Fibroblast of skin of left quadriceps (primary cell): ENCODE data around the gene CDKL5.

Source experiments
- DNase-seq, 2 experiments: peaks; one replicate each; pipeline ENCODE4 v3.0.0-alpha.2; 2013; ENCODE audit warnings: low read depth in 2 of 2

CDKL5 gene

DNA sequence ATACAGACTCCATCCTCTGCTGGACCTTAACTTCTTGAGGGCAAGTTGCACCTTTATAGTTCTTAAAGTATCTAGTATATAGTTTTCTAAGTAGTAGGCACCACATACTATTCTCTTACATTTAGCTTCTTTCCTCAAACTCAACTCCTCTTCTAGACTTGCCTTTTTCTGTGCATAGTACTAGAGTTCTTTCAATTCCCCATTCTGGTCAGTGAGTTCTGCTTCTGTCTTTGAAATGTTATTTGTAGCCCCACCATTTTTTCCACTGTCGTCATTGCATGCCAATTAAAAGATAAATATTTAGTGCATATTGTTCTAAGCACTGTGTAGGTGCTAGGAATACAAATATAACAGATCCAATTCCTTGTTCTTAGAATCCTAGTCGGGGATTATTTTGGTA is 31.6 kb downstream of the CDKL5 start:
- DNase-seq = no peak

DNA sequence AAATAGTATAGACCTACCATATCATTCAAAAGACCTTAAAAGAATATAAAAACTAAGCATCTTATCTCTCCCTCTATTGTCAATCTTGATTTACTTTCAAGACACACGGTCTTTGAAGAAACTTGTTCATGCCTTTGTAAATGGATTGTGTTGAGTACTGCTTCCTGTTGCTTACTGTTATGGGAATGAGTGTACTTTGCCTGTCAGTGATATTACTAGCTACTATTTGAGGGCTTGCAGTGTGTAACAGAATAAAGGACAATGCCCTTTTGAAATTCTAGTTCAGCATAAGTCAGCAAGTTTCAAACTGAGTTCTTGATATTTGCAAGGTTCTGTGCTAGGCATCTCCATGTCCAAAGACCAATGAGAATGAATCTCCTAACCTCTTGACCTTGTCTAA is 36.0 kb downstream of the CDKL5 start:
- no peak for DNase-seq

DNA sequence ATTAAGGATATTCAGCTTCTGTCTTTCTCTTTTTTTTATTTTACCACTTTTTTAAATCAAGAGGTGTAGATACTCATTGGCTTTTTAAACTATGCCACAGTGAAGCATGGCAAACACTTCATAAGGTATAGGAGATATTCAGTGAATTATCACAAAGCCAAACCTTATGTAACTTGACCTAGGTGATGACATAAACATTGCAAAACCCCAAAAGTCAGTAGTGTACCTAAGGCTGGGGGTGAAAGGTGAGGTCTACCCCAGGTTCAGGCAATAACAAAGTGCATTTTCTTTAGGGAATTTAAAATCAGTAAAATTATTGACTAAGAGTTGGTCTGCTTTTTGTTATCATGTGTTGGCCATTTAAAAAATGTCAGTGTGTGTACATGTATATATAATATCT is 39.1 kb downstream of the CDKL5 start:
- DNase-seq = no peak

DNA sequence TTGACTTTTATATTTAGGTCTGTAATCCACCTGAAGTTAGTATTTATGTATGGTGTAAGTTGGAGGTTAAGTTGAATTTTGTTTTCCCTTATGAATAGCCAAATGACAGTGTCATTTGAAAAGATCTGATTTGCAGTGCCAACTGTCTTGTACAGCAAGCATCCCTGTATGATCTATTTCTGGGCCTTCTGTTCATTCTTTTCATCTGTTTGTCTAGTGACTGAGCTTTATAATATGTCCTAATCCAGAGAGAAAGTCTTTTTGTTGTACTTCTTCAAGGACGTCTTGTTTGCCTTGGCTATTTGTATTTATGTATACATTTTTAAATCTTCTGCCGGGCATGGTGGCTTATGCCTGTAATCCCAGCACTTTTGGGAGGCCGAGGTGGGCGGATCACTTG is 39.6 kb downstream of the CDKL5 start:
- no peak for DNase-seq

DNA sequence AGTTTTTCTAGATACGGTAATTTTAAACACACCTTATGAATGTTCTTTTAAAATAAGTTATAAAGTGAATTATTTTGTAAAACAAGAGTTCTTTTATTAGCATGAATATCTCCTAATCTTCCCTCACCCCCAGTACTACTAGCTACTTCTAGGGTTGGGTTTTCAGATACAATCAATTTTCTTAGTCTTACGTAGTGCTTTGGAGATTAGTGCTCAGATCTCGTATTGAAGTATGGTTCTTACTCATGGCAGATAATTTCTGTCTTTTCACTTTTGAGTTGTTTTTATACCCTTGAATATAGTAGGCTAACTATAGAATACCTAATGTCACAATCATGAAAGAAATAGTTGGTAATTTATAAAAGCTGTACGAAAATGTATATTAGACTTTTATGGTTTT is 43.2 kb downstream of the CDKL5 start:
- no peak for DNase-seq

DNA sequence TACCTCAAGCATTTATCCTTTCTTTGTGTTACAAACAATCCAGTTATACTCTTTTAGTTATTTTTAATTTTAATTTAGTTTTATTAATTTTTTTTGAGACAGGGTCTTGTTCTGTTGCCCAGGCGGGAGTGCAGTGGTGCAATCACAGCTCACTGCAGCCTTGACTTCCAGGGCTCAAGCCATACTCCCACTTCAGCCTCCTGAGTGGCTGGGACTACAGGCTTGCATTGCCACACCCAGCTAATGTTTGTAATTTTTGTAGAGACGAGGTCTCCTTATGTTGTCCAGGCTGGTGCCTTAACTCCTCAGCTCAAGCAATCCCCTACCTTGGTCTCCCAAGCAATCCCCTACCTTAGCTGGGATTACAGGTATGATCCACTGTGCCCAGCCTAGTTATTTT is 45.9 kb downstream of the CDKL5 start:
- DNase-seq = no peak

DNA sequence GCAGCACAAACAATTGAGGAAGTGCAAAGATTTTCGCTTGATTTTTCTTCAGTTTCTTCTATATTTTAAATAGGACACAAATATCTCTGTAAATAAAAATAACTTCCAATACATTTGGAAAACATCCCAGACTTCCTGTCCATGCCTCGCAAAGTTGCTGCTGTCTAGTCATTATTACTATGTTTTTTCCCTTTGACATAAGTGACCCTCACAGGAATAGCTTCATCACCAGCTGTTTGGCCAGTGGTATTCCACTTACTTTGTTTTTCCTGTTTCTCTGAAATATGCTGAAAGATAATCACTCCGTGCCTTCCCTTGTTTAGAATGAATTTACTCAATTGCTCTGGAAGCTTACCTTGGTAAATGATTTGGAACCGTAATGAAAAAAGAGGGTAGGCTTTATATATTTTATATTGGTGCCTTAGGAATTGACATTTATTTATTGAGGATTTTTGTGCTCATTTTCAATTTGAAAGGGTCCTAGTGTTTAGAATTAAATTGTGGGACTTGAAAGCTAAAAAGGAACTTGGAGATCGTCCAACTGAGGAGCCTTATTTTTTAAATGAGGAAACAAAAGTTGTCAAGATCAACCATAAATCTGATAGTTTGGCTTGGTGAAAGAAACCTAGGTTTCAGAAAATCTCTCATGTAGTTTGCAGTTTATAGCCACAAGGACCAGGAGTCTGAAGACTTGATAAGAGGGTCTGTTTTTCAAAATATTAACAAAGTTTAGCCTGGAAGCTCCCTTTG is 65.6 kb downstream of the CDKL5 start:
- DNase-seq = no peak

DNA sequence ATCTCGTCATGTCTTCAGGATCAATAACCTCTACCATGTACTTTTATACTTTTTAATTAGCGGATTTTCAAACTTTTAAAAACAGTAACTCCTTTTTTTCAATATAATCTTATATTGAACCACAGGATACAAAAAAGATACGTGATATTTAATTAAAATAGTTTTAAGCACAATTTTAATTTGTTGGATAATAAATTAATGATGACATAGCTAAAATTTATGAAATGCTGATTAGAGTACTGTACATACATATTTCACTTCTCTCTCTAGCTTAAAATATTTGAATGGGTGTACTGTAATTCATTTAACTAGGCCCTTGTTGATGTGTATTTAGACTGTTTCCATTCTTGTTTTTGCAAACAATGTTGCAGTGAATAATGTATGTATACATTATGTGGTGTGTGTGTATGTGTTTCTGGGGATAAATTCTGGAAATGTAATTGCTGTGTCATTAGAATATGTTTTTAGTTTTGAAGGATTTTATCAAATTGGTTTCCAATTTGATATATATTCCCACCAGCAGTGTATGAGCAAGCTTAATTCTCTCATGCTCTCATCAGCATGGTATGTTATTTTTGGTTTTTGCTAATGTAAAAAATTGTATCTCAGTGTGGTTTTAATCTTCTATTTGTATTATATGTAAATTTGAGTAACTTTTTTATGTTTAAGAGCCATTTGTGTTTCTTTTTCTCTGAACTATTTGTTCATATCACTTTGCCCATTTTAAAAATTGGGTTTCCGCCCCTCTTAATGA is 66.4 kb downstream of the CDKL5 start:
- no peak for DNase-seq

DNA sequence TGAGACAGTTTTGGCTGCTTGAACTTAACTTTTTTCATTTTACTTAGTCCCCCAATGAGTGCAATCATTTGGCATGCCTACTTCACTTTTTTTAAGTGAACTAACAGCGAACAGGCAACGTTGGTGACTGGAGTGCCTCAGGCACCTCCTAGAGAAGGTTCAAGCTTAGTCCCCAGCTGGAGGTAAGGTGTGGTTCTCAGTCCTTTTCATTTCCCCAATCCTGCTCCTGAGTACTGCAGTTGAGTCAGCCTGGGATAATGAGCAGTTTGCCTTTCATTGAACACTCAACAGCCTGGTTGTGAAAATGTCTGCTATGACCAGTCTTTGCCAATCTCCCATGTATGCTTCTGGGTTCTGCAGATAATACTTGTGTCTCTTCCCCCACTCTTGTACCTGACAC is 109.5 kb downstream of the CDKL5 start:
- no peak for DNase-seq

DNA sequence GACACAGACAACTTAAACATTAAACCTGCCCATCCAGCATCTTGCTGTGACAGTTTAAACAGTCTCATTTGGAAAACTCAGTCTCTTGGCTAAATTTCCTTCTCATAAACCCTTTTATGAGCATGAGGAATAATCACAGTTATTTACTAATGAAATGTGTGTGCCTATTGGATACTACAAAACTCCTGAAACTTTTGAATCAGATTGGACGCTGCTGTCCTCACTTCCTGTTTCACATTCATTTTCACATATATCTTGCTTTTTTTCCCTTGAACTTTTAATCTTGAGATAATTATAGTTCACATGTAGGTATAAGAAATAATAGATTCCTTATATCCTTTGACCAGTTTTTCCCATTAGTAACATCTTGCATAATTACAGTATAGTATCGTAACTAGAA is 111.7 kb downstream of the CDKL5 start:
- no peak for DNase-seq

DNA sequence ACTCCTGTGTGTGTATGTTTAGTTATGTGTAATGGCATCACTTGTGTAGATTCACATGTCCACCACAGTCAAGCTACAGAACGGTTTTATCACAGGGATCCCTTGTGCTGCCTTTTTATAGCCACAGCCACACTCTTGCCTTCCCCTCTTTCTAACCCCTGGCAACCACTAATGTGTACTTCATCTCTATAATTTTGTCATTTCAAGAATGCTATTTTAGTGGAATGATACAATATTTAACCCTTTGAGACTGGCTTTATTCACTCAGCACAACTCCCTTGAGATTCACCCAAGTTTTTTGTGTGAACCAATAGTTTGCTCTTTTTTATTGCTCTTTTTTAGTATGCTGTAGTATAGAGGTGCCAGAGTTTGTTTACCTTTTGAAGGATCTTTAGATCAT is 112.1 kb downstream of the CDKL5 start:
- DNase-seq = no peak

DNA sequence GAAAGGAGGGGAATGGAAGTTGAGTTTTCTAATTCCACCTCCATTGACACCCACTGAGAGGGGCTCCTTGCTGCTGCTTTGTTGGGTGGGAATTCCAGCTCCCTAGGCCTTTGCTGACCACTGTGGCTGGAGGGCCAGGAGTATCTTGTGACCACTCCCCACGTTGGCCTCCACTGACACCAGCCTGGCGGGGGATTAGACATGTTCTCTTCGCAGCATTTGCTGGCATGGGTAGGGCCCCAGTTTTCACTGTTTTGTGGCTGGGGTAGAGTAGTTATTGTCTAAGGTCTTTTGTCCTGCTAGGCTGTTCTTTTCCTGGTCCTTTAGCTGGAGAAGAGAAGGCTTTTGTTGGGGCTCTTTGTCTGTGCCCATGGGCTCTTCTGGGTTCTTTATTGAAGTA is 116.7 kb downstream of the CDKL5 start:
- no peak for DNase-seq

DNA sequence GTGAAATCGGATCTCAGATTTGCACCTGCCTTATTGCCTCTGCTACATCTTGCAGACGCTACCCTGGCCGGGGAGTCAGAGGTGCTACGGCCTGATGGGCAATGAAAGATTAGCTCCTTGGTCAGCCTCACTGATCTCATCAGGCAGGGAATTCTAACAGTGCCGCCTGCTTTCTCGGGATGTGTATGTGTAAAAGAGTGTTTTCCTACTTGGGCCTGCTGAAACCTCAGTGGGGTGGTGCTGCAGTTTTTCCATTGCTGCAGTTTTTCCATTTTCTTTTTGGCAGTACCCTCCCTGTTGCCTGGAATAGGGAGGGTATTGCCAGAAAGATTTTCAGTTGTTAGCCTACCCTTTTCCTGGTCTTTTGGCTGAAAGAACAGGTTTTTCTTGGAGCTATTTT is 117.5 kb downstream of the CDKL5 start:
- DNase-seq = no peak

DNA sequence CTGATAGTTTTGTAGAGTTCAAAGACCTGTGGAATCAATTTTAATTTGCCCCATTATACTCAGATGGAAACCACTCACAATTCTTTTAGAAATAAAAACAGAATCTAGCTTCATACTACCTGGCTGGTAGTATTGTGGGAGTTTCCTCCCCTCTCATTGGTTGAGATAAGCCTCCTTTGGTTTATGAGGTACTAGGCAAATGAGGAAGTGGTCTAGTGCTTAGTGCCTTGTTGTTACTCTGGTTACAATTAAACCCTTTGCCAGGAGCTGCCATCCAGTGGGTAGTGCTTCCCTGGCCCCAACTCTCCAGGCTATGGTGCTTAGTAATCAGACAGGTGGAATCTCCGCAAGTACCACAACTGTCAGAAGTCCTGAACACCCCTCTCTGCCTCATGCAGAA is 118.3 kb downstream of the CDKL5 start:
- no peak for DNase-seq

DNA sequence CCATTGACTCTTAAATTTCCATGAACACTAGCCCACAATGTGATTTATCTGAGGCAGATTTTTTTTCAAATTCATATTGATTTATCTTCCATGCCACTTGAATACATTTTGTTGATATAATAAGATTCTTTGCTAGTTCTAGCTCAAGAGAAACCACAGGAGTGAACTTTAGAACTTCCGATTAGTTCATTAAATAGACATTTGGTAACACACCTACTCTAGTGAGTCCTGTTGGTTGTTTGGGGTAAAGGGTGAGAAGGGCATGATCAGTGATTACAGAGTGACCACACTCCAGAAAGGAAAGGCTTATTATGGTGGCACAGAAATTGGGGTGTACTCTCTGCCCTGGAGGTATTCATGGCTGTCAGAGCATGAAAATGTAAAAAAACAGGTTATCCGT is 120.4 kb downstream of the CDKL5 start:
- DNase-seq = no peak

DNA sequence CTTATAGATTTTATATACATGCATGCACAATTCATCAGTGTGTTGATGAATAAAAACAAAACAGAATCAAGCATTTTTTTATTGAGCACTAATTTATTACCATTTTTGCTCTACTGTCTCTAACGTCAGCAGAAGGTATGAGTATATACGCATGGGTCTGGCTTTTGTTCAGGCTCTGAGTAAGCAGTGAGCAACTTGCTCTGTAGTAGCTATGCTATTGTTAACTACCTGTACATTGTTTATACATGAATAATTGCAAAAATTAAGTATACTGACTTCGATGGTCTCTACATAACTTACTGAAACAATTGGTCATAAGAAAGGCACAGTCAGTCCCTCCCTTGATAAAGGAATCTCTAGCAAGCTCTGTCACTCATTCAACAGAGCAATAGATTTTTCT is 123.6 kb downstream of the CDKL5 start:
- DNase-seq = no peak

DNA sequence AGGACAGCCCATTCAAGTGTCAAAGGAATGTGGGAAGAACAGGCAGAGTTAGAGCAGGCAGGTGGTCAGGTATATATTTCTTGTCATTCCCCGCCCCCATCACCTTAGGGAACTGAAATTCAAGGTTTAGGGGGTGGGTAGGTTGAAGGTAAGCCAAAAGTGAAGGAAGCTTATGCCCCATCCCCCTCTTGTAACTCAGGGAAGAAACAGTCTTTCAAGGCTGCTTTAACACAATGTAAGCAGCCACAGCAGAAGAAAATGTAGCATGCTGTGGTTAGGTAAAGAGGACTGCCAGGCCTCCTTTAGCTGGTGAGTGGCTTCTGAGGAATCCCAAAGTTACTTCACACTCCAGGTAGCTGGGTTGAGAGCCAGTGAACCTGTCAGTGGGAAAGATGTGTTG is 124.2 kb downstream of the CDKL5 start:
- DNase-seq = no peak

DNA sequence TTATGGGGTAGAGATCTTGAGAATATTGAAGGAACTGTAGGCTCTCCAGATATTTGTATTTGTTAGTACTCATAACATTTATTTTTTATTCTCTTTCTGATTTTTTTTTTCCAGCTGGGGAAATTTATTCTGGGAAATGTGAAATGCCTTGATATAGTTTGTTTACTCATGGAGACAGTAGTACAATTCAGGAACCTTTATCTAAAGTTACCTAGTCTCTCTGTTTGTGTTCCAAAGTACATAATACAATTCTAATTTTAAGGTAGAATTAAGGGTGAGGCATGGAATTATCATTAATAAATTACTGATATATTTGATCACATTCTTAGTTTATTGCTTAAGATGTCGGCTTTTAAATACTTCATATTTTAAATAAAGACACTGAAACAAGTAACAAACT is 132.5 kb downstream of the CDKL5 start:
- DNase-seq = no peak

DNA sequence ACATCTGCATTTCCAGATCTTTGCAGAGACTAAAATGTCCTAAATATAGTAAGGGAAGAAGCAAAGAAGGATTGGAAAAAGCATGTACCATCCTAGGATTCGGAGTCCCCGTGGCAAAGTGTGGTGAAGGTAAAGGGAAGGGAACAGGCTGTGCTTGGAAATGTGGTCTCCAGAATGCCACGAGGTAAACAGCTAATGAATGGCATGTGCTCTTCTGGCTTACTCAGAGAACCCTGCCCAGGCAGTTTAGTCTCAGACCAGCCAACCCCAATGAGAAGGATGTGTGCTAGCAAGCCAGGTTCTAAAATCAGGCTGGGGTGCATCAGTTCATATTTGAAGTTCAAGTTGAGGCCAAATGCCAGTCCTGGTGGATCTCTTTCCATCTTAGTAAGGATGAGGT is 133.4 kb downstream of the CDKL5 start:
- DNase-seq = no peak

DNA sequence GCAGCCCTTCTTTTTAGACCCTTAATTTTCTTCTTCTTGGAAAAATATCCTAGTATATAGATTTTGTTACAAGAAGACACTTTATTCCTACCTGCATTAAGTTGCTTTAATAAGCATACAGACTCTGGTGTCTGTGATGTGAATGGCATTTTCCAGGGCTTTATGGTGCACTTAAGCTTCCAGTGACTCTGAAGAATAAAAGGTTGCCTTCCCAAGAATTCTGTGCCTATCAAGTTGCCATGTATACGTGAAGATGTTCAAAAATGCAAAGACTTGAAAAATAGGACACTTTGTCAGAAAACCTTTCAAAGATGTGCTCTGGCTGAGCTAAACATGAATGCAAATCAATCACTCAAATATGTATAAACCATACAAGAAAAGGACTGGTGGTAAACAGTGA is 135.6 kb downstream of the CDKL5 start:
- no peak for DNase-seq

DNA sequence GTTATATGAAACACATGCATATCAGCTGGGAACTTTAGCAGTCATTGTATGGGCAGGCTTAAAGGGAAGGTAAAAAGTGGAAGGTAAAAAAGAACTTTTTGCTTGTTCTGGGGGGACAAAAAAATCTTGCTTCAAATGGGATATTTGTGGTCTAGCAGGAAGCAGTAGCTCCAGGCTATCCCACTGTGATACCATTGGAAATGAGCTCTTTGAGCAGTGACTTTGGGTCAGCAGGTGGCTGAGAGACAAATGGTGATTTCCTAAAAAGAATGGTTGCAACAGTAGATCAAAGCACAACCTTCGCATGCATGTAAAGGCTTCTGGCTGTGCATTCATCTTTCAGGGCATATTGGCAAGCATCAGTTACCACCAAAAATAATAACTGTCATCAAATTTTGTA is 140.3 kb downstream of the CDKL5 start:
- no peak for DNase-seq

DNA sequence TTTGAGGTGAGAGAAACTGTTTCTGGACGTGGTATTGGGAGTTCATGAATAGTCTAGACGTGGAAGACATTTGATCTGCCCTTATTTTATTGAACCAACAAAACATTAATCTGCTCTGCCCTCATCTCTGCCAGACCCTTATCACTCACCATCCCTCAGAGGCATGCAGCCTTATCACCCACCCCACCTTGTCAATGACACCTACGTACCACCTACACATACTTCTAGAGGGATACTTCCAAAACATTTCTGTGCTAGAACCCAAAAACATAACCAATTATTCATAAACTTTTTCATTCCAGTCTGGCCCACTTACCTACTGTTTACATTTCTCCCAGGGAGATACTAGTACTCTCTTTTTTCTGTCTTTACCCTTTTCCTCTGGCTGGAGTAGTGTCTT is 141.3 kb downstream of the CDKL5 start:
- no peak for DNase-seq

DNA sequence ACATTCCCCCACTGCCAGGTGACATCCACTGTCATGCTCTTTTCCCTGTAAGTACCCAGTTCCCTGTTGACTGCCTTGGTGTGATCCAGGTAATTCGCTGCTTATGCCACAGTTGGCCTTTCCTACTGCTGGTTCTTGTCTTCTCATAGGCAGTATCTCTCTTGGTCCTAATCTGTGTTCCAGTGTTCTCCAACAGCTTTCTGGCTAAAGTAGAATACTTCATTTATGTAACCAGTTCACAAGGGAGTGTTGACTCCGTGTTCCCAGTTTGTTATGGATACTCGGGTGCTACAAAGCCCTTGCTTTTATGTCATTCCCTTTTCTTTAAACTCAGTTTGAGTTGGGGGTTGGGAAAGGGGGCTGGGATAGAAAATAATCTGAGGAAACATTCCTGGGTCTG is 148.1 kb downstream of the CDKL5 start:
- DNase-seq = no peak

DNA sequence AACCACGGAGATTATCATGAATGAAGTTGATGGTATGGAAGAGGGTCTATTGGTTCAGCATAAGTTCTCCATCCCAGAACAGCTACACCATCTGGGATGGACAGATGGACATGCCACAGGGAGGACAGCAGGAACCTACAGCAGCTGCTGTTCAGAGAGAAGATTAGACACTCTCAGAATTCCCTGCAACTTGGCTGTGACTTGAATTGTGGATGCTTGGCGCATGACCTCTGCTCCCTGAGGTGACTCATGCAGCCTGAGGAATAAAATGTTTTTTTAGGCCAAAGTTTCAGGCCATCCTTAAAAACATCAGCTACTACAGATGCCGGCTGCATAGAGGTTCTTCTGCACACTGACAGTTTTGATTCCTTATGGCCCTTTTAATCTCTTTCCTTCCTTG is 149.2 kb downstream of the CDKL5 start:
- peak in 1 of 2 experiments; percentile 4 for DNase-seq
